Occipital lobe (tissue), 1 donor: ENCODE data around the gene RPL41. TPM values are rescaled to one million over a fixed set of nuclear protein-coding genes. Genes with fewer than 3 reads are reported as not detected.

Experiments used
- total RNA-seq: library from RNA; depleted of rRNA; stranded (reverse); fragments of >200 nt; gene quantifications from one replicate; pipeline ENCODE4 v1.2.3, GENCODE V29; 2014

The RPL41 gene
- total RNA-seq, 1 donor from 2014 or later, result 1,070 TPM

Other genes with a start within 250 kb of the RPL41 start
- gene PYM1, start 188.7 kb upstream of the RPL41 start, total RNA-seq, result 20.0 TPM
- gene DGKA, start 185.5 kb upstream of the RPL41 start, total RNA-seq, result 10.9 TPM
- not detected for gene PMEL, start 150.6 kb upstream of the RPL41 start, total RNA-seq
- 6.7 TPM for gene CDK2, start 149.8 kb upstream of the RPL41 start, total RNA-seq
- 37.4 TPM for gene RAB5B, start 142.6 kb upstream of the RPL41 start, total RNA-seq
- 8.3 TPM for gene SUOX, start 119.4 kb upstream of the RPL41 start, total RNA-seq
- gene IKZF4, start 95.6 kb upstream of the RPL41 start, total RNA-seq, result 5.5 TPM
- gene RPS26, start 74.7 kb upstream of the RPL41 start, total RNA-seq, result 61.3 TPM
- gene ERBB3, start 36.5 kb upstream of the RPL41 start, total RNA-seq, result 2.2 TPM
- gene PA2G4, start 12.1 kb upstream of the RPL41 start, total RNA-seq, result 64.9 TPM
- 10.6 TPM for gene ZC3H10, start 1.6 kb downstream of the RPL41 start, total RNA-seq
- gene ESYT1, start 11.6 kb downstream of the RPL41 start, total RNA-seq, result 21.8 TPM
- 77.0 TPM for gene MYL6B, start 36.0 kb downstream of the RPL41 start, total RNA-seq
- gene MYL6, start 41.7 kb downstream of the RPL41 start, total RNA-seq, result 417 TPM
- 80.6 TPM for gene SMARCC2, start 72.8 kb downstream of the RPL41 start, total RNA-seq
- 78.1 TPM for gene RNF41, start 105.3 kb downstream of the RPL41 start, total RNA-seq
- 20.1 TPM for gene NABP2, start 107.7 kb downstream of the RPL41 start, total RNA-seq
- not detected for gene SLC39A5, start 113.4 kb downstream of the RPL41 start, total RNA-seq
- 9.2 TPM for gene ANKRD52, start 141.8 kb downstream of the RPL41 start, total RNA-seq
- 12.9 TPM for gene COQ10A, start 150.3 kb downstream of the RPL41 start, total RNA-seq
- 90.9 TPM for gene CS, start 183.7 kb downstream of the RPL41 start, total RNA-seq
- gene CNPY2, start 199.4 kb downstream of the RPL41 start, total RNA-seq, result 40.4 TPM
- 29.9 TPM for gene PAN2, start 217.4 kb downstream of the RPL41 start, total RNA-seq
- not detected for gene IL23A, start 222.3 kb downstream of the RPL41 start, total RNA-seq
- 84.4 TPM for gene STAT2, start 243.5 kb downstream of the RPL41 start, total RNA-seq
- not detected for gene APOF, start 246.2 kb downstream of the RPL41 start, total RNA-seq